IPS-18c (cell line): ENCODE results near the gene NSMF.

Experiments
- H3K4me3 ChIP-seq: 2 replicates; pipeline ENCODE4 v1.7.0; 2013; ENCODE audit warnings: low read depth, mild to moderate bottlenecking, low read length, moderate library complexity; ENCODE audit not compliant: insufficient read depth
- H3K9me3 ChIP-seq: one replicate; pipeline ENCODE4 v1.6.1; 2013; ENCODE audit warnings: mild to moderate bottlenecking, low read length, moderate library complexity; ENCODE audit not compliant: control insufficient read depth, insufficient read depth

NSMF gene

GRCh38 chr9:137493364-137494103 is 34.4 kb upstream of the NSMF start:
- no peak overlapping the region for H3K4me3 ChIP-seq

GRCh38 chr9:137492464-137493363 is 33.6 kb upstream of the NSMF start:
- H3K9me3 ChIP-seq: peaks cover 2% of the 10 kb centered on the region
- no peak overlapping the region for H3K4me3 ChIP-seq

More at GRCh38 chr9:137493364-137494103, 34.4 kb upstream of the NSMF start:
- peaks cover 2% of the 10 kb centered on the region for H3K9me3 ChIP-seq

- peaks cover 2% of the 10 kb centered on the region for H3K9me3 ChIP-seq
- no peak overlapping the region for H3K4me3 ChIP-seq
Observed at GRCh38 chr9:137491735-137492432, 32.8 kb upstream of the NSMF start.

GRCh38 chr9:137490532-137491186 is 31.5 kb upstream of the NSMF start:
- peaks cover 2% of the 10 kb centered on the region for H3K9me3 ChIP-seq
- no peak overlapping the region for H3K4me3 ChIP-seq

GRCh38 chr9:137488906-137489305 is 29.8 kb upstream of the NSMF start:
- H3K9me3 ChIP-seq: peaks cover 2% of the 10 kb centered on the region

GRCh38 chr9:137488327-137488653 is 29.2 kb upstream of the NSMF start:
- Histone ChIP-seq H3K4me3 (no peak overlapping the region), H3K9me3 (no peaks in the 10 kb centered on the region)

More at GRCh38 chr9:137488906-137489305, 29.8 kb upstream of the NSMF start:
- H3K4me3 ChIP-seq: no peak overlapping the region

- Histone ChIP-seq H3K9me3 (no peaks in the 10 kb centered on the region), H3K4me3 (no peak overlapping the region)
Observed at GRCh38 chr9:137487454-137488326, 28.6 kb upstream of the NSMF start.

GRCh38 chr9:137486545-137487453 is 27.7 kb upstream of the NSMF start:
- Histone ChIP-seq H3K9me3 (no peaks in the 10 kb centered on the region), H3K4me3 (no peak overlapping the region)

- no peaks in the 10 kb centered on the region for H3K9me3 ChIP-seq
- H3K4me3 ChIP-seq: no peak overlapping the region
Observed at GRCh38 chr9:137486141-137486490, 27.0 kb upstream of the NSMF start.

- Histone ChIP-seq H3K9me3 (no peaks in the 10 kb centered on the region), H3K4me3 (no peak overlapping the region)
Observed at GRCh38 chr9:137485343-137486140, 26.4 kb upstream of the NSMF start.

- H3K9me3 ChIP-seq: no peaks in the 10 kb centered on the region
- H3K4me3 ChIP-seq: no peak overlapping the region
Observed at GRCh38 chr9:137484551-137485315, 25.6 kb upstream of the NSMF start.

- no peaks in the 10 kb centered on the region for H3K9me3 ChIP-seq
- no peak overlapping the region for H3K4me3 ChIP-seq
Observed at GRCh38 chr9:137482094-137482781, 23.1 kb upstream of the NSMF start.

- H3K4me3 ChIP-seq: no peak overlapping the region
- H3K9me3 ChIP-seq: no peaks in the 10 kb centered on the region
Observed at GRCh38 chr9:137480686-137481683, 21.9 kb upstream of the NSMF start.
